ENCODE results near the gene TNFSF8.

- TF ChIP-seq YY1 (IDR thresholded peaks at IDR 0.05; ENCODE audit: insufficient read depth, insufficient read length) (no peak), ZNF274 (IDR thresholded peaks at IDR 0.05; ENCODE audit: low read depth, low read length) (no peak), SUZ12 (IDR thresholded peaks at IDR 0.05; ENCODE audit: extremely low read depth, insufficient read depth, insufficient read length) (no peak)
Observed at GRCh38 chr9:114910541-114910940, 19.9 kb downstream of the TNFSF8 start.
